IgD-negative memory B cell (primary cell): ENCODE data around the gene OTOG. TPM values are rescaled to one million over a fixed set of nuclear protein-coding genes. Genes with fewer than 3 reads are reported as not detected.

ENCODE experiments used
- H3K27ac Mint-ChIP-seq, 3 donors: one replicate each; pipeline ENCODE4 v1.8.0; 2020 to 2022; ENCODE audit warnings: mild to moderate bottlenecking in 3 of 3, mixed read lengths in 3 of 3, moderate library complexity in 1 of 3
- H3K27me3 Mint-ChIP-seq: one replicate; pipeline ENCODE4 v1.8.0; 2021; ENCODE audit warnings: mixed read lengths
- H3K36me3 Mint-ChIP-seq: one replicate; pipeline ENCODE4 v1.8.0; 2020; ENCODE audit warnings: mild to moderate bottlenecking, mixed read lengths
- H3K4me1 Mint-ChIP-seq, 3 donors: one replicate each; pipeline ENCODE4 v1.8.0; 2020 to 2022; ENCODE audit warnings: mixed read lengths in 3 of 3, mild to moderate bottlenecking in 1 of 3
- H3K4me3 Mint-ChIP-seq, 4 donors: one replicate each; pipeline ENCODE4 v1.8.0; 2020 to 2022; ENCODE audit warnings: mild to moderate bottlenecking in 4 of 4, mixed read lengths in 4 of 4, moderate library complexity in 3 of 4
- H3K9me3 Mint-ChIP-seq, 3 donors: one replicate each; pipeline ENCODE4 v1.8.0; 2020 to 2021; ENCODE audit warnings: mixed read lengths in 3 of 3, mild to moderate bottlenecking in 1 of 3
- polyA plus RNA-seq: library from polyadenylated mRNA; unstranded; fragments of 300-500 nt; fragmentation: Illumina TruSeq; gene quantifications from one replicate; pipeline ENCODE4 v1.2.3, GENCODE V29; 2021

The OTOG gene
- polyA plus RNA-seq, 1 donor from 2014 or later = not detected

DNA sequence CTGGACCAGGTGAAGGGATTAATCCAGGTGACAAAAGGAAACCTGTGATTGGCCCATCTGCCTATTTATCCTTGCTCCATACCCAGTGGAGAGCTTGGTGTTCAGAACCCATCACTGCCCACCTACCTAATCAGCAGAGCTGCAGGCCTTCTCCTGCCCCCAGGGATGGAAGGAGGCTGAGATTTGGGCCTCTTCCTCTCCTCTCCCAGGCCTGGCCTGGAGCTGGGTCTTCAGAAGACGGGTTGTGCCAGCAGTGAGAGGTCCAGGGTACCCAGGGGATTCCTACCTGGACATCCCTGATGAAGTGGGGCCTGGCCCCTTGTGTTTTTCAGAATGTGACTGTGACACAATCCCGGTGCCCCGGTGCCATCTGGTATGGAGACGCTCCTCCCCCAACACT is 92.0 kb downstream of the OTOG start:
- no peaks in the 10 kb centered on the region for H3K27me3 Mint-ChIP-seq
- no peak overlapping the region for H3K4me3 Mint-ChIP-seq
- no peaks in the 10 kb centered on the region for H3K4me1 Mint-ChIP-seq
- no peaks in the 10 kb centered on the region for H3K36me3 Mint-ChIP-seq
- H3K9me3 Mint-ChIP-seq = peaks cover 0 to 2% (median 0%) of the 10 kb centered on the region in 3 donors
- peak overlapping the region in 1 of 3 donors; percentile 77 for H3K27ac Mint-ChIP-seq

- Mint-ChIP-seq H3K4me3 (no peak overlapping the region), H3K27ac (peak overlapping the region in 1 of 3 donors; percentile 77), H3K9me3 (no peaks in the 10 kb centered on the region), H3K4me1 (no peaks in the 10 kb centered on the region), H3K27me3 (no peaks in the 10 kb centered on the region), H3K36me3 (no peaks in the 10 kb centered on the region)
These were observed 92.7 kb downstream of the OTOG start for GRCh38 chr11:17639781-17640180.

- no peaks in the 10 kb centered on the region for H3K9me3 Mint-ChIP-seq
- no peaks in the 10 kb centered on the region for H3K36me3 Mint-ChIP-seq
- H3K4me3 Mint-ChIP-seq = no peak overlapping the region
- H3K27ac Mint-ChIP-seq = no peak overlapping the region
- no peaks in the 10 kb centered on the region for H3K4me1 Mint-ChIP-seq
- H3K27me3 Mint-ChIP-seq = no peaks in the 10 kb centered on the region
These were observed 93.6 kb downstream of the OTOG start for GRCh38 chr11:17640493-17641164.

- no peaks in the 10 kb centered on the region for H3K27me3 Mint-ChIP-seq
- no peaks in the 10 kb centered on the region for H3K4me1 Mint-ChIP-seq
- H3K36me3 Mint-ChIP-seq = no peaks in the 10 kb centered on the region
- no peaks in the 10 kb centered on the region for H3K9me3 Mint-ChIP-seq
- no peak overlapping the region for H3K4me3 Mint-ChIP-seq
- H3K27ac Mint-ChIP-seq = no peak overlapping the region
These were observed 94.8 kb downstream of the OTOG start for GRCh38 chr11:17641792-17642350.

- Mint-ChIP-seq H3K27me3 (peaks cover under 1% of the 10 kb centered on the region), H3K36me3 (peaks cover 2% of the 10 kb centered on the region)
These were observed 95.3 kb downstream of the OTOG start for GRCh38 chr11:17642370-17642769.

DNA sequence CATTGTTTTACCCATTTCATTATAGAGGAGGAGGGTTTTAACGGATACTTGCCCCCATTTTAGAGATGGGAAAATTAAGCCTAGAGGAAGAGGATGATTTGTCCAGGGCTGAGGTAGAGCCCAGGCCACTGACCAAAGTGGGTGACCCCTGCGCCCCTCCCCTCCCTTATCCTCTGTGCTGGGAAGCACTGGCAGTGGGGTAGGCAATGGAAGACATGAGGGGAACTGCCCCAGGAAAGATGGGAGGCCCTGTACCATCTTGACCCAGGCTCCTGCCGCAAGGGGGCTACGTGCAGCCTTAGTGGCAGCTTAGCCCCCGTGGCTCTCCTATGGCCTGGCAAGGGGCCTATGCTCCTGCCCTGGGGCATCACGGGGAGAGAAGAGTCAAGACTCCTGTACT is 95.9 kb downstream of the OTOG start:
- peaks cover 4% of the 10 kb centered on the region for H3K27me3 Mint-ChIP-seq
- no peaks in the 10 kb centered on the region for H3K4me1 Mint-ChIP-seq
- H3K4me3 Mint-ChIP-seq = no peak overlapping the region
- H3K27ac Mint-ChIP-seq = no peak overlapping the region
- H3K9me3 Mint-ChIP-seq = peaks cover 0 to 3% (median 0%) of the 10 kb centered on the region in 3 donors
- H3K36me3 Mint-ChIP-seq = peaks cover 2% of the 10 kb centered on the region

More at GRCh38 chr11:17642370-17642769, 95.3 kb downstream of the OTOG start:
- Mint-ChIP-seq H3K4me3 (no peak overlapping the region), H3K9me3 (no peaks in the 10 kb centered on the region), H3K27ac (no peak overlapping the region), H3K4me1 (no peaks in the 10 kb centered on the region)

GRCh38 chr11:17643506-17644405 is 96.7 kb downstream of the OTOG start:
- Mint-ChIP-seq H3K27me3 (peaks cover 4% of the 10 kb centered on the region), H3K27ac (no peak overlapping the region), H3K36me3 (peaks cover 2% of the 10 kb centered on the region), H3K9me3 (peaks cover 0 to 3% (median 0%) of the 10 kb centered on the region in 3 donors), H3K4me1 (no peaks in the 10 kb centered on the region), H3K4me3 (peak overlapping the region in 1 of 4 donors; percentile 47)

DNA sequence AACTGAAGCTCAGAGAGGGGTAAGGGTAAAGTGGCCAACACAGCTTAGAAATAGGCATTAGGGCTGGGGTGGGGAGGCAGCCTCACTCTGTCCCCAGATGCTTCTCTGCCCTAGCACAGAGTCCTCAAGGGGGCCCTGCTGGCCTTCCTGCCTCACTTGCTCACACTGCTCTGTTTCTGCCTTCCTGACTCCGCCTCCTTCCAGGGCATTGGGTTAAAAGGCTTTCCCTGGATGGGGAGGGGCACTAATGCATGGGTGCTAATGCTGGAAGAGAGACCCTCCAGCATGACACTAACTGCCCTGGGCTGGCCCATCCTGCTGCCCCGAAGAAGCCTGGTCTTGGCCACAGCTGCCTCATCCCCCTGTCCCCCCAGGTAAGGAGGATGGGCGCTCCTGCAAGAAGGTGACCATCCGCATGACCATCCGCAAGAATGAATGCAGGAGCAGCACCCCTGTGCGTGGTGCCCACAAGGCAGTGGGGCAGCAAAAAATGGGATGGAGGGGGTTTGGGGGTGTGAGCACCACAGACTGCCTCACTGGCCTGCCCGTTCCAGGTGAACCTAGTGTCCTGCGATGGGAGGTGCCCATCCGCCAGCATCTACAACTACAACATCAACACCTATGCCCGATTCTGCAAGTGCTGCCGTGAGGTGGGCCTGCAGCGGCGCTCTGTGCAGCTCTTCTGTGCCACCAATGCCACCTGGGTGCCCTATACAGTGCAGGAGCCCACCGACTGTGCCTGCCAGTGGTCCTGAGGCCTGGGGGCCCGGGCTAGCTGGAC is 98.3 kb downstream of the OTOG start:
- Mint-ChIP-seq H3K36me3 (peaks cover 2% of the 10 kb centered on the region), H3K27me3 (peaks cover 10% of the 10 kb centered on the region), H3K4me3 (no peak overlapping the region), H3K4me1 (no peaks in the 10 kb centered on the region), H3K9me3 (peaks cover 0 to 3% (median 0%) of the 10 kb centered on the region in 3 donors), H3K27ac (no peak overlapping the region)

GRCh38 chr11:17646451-17647145 is 99.5 kb downstream of the OTOG start:
- Mint-ChIP-seq H3K4me3 (peak overlapping the region in 1 of 4 donors; percentile 40), H3K4me1 (no peaks in the 10 kb centered on the region), H3K36me3 (peaks cover 2% of the 10 kb centered on the region), H3K27ac (no peak overlapping the region), H3K27me3 (peaks cover 20% of the 10 kb centered on the region), H3K9me3 (peaks cover 0 to 3% (median 0%) of the 10 kb centered on the region in 3 donors)

DNA sequence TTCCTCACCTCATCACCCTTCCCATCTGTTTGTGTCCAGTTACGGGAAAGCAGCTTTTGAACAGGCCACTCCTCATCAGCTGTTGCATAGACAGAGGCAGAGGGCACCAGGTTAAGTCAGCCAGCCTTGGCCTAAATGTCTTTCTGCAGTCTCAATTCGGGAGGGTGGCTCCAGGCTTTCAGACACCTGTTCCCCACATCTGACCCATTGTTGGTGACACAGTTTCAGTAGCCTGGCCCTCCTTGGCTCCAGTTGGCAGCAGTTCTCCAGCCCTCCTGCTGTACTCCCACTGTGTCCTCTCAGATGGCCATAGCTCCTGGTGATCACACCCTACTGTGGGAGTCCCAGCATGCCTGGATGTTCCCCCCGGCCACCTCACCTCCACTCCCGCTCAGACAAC is 101.5 kb downstream of the OTOG start:
- no peak overlapping the region for H3K4me3 Mint-ChIP-seq
- no peaks in the 10 kb centered on the region for H3K4me1 Mint-ChIP-seq
- peaks cover 0 to 3% (median 0%) of the 10 kb centered on the region in 3 donors for H3K9me3 Mint-ChIP-seq
- H3K36me3 Mint-ChIP-seq = peaks cover 2% of the 10 kb centered on the region
- peaks cover 24% of the 10 kb centered on the region for H3K27me3 Mint-ChIP-seq
- H3K27ac Mint-ChIP-seq = no peak overlapping the region

DNA sequence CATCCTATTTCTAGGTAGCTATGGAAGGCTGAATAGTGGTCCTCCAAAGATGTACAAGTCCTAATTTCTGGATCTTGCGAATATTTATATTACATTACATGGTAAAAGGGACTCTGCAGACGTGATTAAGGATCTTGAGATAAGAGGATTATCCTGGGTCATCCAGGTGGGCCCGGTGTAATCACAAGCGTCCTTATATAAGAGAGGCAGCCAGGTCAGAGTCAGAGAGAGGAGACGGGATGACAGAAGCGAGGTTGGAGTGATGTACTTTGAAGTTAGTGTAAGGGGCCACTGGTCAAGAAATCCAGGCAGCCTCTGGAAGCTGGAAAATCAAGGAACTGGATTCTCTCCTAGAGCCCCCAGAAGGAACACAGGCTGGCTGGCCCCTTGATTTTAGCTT is 102.2 kb downstream of the OTOG start:
- no peak overlapping the region for H3K27ac Mint-ChIP-seq
- H3K36me3 Mint-ChIP-seq = peaks cover 2% of the 10 kb centered on the region
- no peak overlapping the region for H3K4me3 Mint-ChIP-seq
- peaks cover 0 to 3% (median 2%) of the 10 kb centered on the region in 3 donors for H3K9me3 Mint-ChIP-seq
- H3K4me1 Mint-ChIP-seq = no peaks in the 10 kb centered on the region
- H3K27me3 Mint-ChIP-seq = peaks cover 24% of the 10 kb centered on the region

DNA sequence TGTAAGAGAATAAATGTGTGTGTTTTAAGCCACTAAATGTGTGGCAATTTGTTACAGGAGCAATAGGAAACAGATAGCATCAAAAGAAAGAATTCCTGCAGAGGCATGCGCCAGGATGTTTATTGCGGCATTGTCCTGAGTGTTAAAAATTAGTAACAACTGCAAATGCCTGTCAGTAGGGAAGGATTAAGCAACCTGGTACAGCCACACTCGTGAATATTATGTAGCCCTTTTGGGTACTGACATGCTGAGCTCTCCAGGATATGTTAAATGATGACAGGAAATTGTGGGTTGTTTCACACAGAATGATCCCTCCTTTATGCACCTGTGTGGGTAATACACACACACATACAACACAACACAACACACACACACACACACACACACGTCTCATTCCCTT is 102.6 kb downstream of the OTOG start:
- Mint-ChIP-seq H3K4me3 (no peak overlapping the region), H3K4me1 (no peaks in the 10 kb centered on the region), H3K36me3 (peaks cover 2% of the 10 kb centered on the region), H3K27ac (no peak overlapping the region), H3K27me3 (peaks cover 24% of the 10 kb centered on the region), H3K9me3 (peaks cover 0 to 4% (median 3%) of the 10 kb centered on the region in 3 donors)

GRCh38 chr11:17650127-17650911 is 103.3 kb downstream of the OTOG start:
- peaks cover 26% of the 10 kb centered on the region for H3K27me3 Mint-ChIP-seq
- H3K27ac Mint-ChIP-seq = no peak overlapping the region
- H3K4me3 Mint-ChIP-seq = no peak overlapping the region
- peaks cover 2% of the 10 kb centered on the region for H3K36me3 Mint-ChIP-seq
- peaks cover 0 to 10% (median 4%) of the 10 kb centered on the region in 3 donors for H3K9me3 Mint-ChIP-seq
- H3K4me1 Mint-ChIP-seq = no peaks in the 10 kb centered on the region
